SK-N-SH (cell line): ENCODE data around the gene PTPN12. TPM values are rescaled to one million over a fixed set of nuclear protein-coding genes. Genes with fewer than 3 reads are reported as not detected.
A peak's percentile ranks its signal among the peaks of the same experiment; 100 is the strongest.

Experiments
- CTCF ChIA-PET: fragments of 300-600, 350-600 bp; formaldehyde crosslinking; extraction: SDS; loops from one replicate; lab custom pipeline; 2021; lab: Yijun Ruan, JAX
- POLR2A ChIA-PET: fragments of 350-600 bp; sonication (Branson Sonifier 250); formaldehyde crosslinking; extraction: SDS; loops from one replicate; lab custom pipeline; 2020; ENCODE audit warnings: antibody characterized with exemption, inconsistent platforms; lab: Yijun Ruan, JAX
- DNase-seq: peaks from one replicate; pipeline ENCODE4 v3.0.0; 2012
- H2AFZ ChIP-seq: fragments of 200-600 bp; sonication (generic); 2 replicates; pipeline ENCODE4 v1.8.1; 2016; ENCODE audit warnings: antibody characterized with exemption, mild to moderate bottlenecking, low read depth
- H3F3A ChIP-seq: fragments of 200-600 bp; sonication (generic); replicated peaks from 2 replicates; pipeline ENCODE3; 2016; ENCODE audit warnings: antibody characterized with exemption, mild to moderate bottlenecking; ENCODE audit not compliant: insufficient read depth
- H3K27ac ChIP-seq, 2 experiments: fragments of 200-500 bp in 1 of 2; fragments of 200-600 bp in 1 of 2; sonication (Bioruptor generic) in 1 of 2; sonication (generic), shearing (Covaris generic) in 1 of 2; 2 replicates each; pipeline versions ENCODE4 v1.5.1 to v1.6.1; 2014 to 2016; ENCODE audit warnings: low read depth in 2 of 2, inconsistent platforms in 1 of 2, low read length in 1 of 2, mild to moderate bottlenecking in 1 of 2, mixed read lengths in 1 of 2
- H3K27me3 ChIP-seq: fragments of 200-600 bp; sonication (generic), shearing (Covaris generic); 2 replicates; pipeline ENCODE4 v1.6.1; 2016; ENCODE audit warnings: mixed run types; ENCODE audit not compliant: insufficient read depth
- H3K36me3 ChIP-seq, 2 experiments: fragments of 200-500 bp in 1 of 2; fragments of 200-600 bp in 1 of 2; sonication (Bioruptor generic) in 1 of 2; sonication (generic) in 1 of 2; replicated peaks in 1 of 2; 2 replicates each; pipeline versions ENCODE3 to v1.5.1; 2014 to 2016; ENCODE audit warnings: low read length in 1 of 2, mild to moderate bottlenecking in 1 of 2; ENCODE audit not compliant: insufficient read depth in 2 of 2, control insufficient read depth in 1 of 2
- H3K4me1 ChIP-seq, 2 experiments: fragments of 200-500 bp in 1 of 2; fragments of 200-600 bp in 1 of 2; sonication (Bioruptor generic) in 1 of 2; sonication (generic), shearing (Covaris generic) in 1 of 2; 2 replicates each; pipeline versions ENCODE4 v1.5.1 to v1.6.1; 2014 to 2016; ENCODE audit warnings: low read depth in 1 of 2, low read length in 1 of 2, mixed run types in 1 of 2; ENCODE audit not compliant: insufficient read depth in 2 of 2, control insufficient read depth in 1 of 2
- H3K4me2 ChIP-seq: fragments of 200-600 bp; sonication (generic), shearing (Covaris generic); 2 replicates; pipeline ENCODE4 v1.6.1; 2017; ENCODE audit warnings: mixed run types
- H3K4me3 ChIP-seq, 2 experiments: fragments of 200-500 bp in 1 of 2; fragments of 200-600 bp in 1 of 2; sonication (Bioruptor generic) in 1 of 2; sonication (generic), shearing (Covaris generic) in 1 of 2; 2 replicates each; pipeline versions ENCODE4 v1.5.1 to v1.8.1; 2014 to 2016; ENCODE audit warnings: low read depth in 2 of 2, inconsistent platforms in 1 of 2, low read length in 1 of 2, mild to moderate bottlenecking in 1 of 2, mixed read lengths in 1 of 2, moderate library complexity in 1 of 2
- H3K79me2 ChIP-seq: fragments of 200-600 bp; sonication (generic); 2 replicates; pipeline ENCODE4 v1.8.1; 2017; ENCODE audit warnings: mild to moderate bottlenecking; ENCODE audit not compliant: insufficient read depth
- H3K9ac ChIP-seq: fragments of 200-600 bp; sonication (generic); 2 replicates; pipeline ENCODE4 v1.6.1; 2017; ENCODE audit warnings: mixed run types
- H3K9me2 ChIP-seq: fragments of 200-600 bp; sonication (generic); 2 replicates; pipeline ENCODE4 v1.6.1; 2017; ENCODE audit warnings: mixed run types
- H3K9me3 ChIP-seq: fragments of 200-600 bp; sonication (generic); 2 replicates; pipeline ENCODE4 v1.6.1; 2017; ENCODE audit warnings: mixed run types, mild to moderate bottlenecking, moderate library complexity
- H4K20me1 ChIP-seq: fragments of 200-600 bp; sonication (generic); 2 replicates; pipeline ENCODE4 v1.6.1; 2017; ENCODE audit warnings: mild to moderate bottlenecking, mixed run types; ENCODE audit not compliant: insufficient read depth
- CTCF ChIP-seq: fragments of 200-600 bp; sonication (generic); IDR thresholded peaks from 2 replicates; pipeline ENCODE4 v1.6.1; 2017; ENCODE audit warnings: antibody characterized with exemption, mild to moderate bottlenecking, moderate library complexity
- EP300 ChIP-seq, 2 experiments: IDR thresholded peaks; 2 replicates each; pipeline versions ENCODE4 v1.4.0 to v1.6.1; 2012; ENCODE audit warnings: borderline replicate concordance in 1 of 2, low read depth in 1 of 2, low read length in 1 of 2
- FOXM1 ChIP-seq: IDR thresholded peaks from 2 replicates; pipeline ENCODE4 v1.4.0; 2012; ENCODE audit warnings: low read depth, mild to moderate bottlenecking
- GATA2 ChIP-seq: sonication (generic); formaldehyde crosslinking; IDR thresholded peaks from 2 replicates; pipeline ENCODE4 v1.5.0; 2020; ENCODE audit warnings: mild to moderate bottlenecking, missing genetic modification reagents
- IRF3 ChIP-seq: fragments of 150-350 bp; IDR thresholded peaks from 2 replicates; pipeline ENCODE4 v1.6.1; 2016; ENCODE audit warnings: mild to moderate bottlenecking, low read depth, low read length
- MXI1 ChIP-seq: IDR thresholded peaks from 2 replicates; pipeline ENCODE4 v1.6.1; 2012; ENCODE audit warnings: mild to moderate bottlenecking, low read depth, low read length, improper control_type of control experiment
- POLR2AphosphoS5 ChIP-seq: IDR thresholded peaks from 2 replicates; pipeline ENCODE4 v1.6.1; 2012; ENCODE audit warnings: low read depth, low read length
- RAD21 ChIP-seq: IDR thresholded peaks from 2 replicates; pipeline ENCODE4 v1.6.1; 2012; ENCODE audit warnings: mild to moderate bottlenecking, low read length
- RCOR1 ChIP-seq: fragments of 150-350 bp; IDR thresholded peaks from 2 replicates; pipeline ENCODE4 v1.6.1; 2017; ENCODE audit warnings: antibody characterized with exemption, low read length
- TAF1 ChIP-seq: IDR thresholded peaks from 2 replicates; pipeline ENCODE4 v1.6.1; 2012; ENCODE audit warnings: low read depth, mild to moderate bottlenecking, low read length, moderate library complexity, borderline replicate concordance
- TCF12 ChIP-seq: IDR thresholded peaks from 2 replicates; pipeline ENCODE4 v1.4.0; 2012
- TEAD4 ChIP-seq: IDR thresholded peaks from 2 replicates; pipeline ENCODE4 v1.4.0; 2012; ENCODE audit warnings: mild to moderate bottlenecking, borderline replicate concordance; ENCODE audit not compliant: insufficient read depth
- ZBTB33 ChIP-seq: IDR thresholded peaks from 2 replicates; pipeline ENCODE4 v1.4.0; 2012; ENCODE audit warnings: low read depth, borderline replicate concordance
- WGBS: methylation state at CpG from one replicate; pipeline ENCODE4 v1.1.6; 2017; ENCODE audit warnings: low lambda C conversion rate; 5-methylcytosine and 5-hydroxymethylcytosine counted together
- polyA plus RNA-seq, 3 experiments: library from polyadenylated mRNA; depleted of rRNA; stranded (reverse); fragments of >200 nt; gene quantifications; 2 replicates each; pipeline ENCODE4 v1.2.3, GENCODE V29; 2012

Gene PTPN12
- polyA plus RNA-seq, 1 of the 3 experiments (the other 2 are of a cell fraction), result 23.3 TPM

- no peak for TF ChIP-seq CTCF
- TF ChIP-seq EP300 (IDR thresholded peaks at IDR 0.05; ENCODE audit: borderline replicate concordance in 1 of 2, low read depth in 1 of 2, low read length in 1 of 2), result no peak
- no peak for TF ChIP-seq RCOR1
- no peak for TF ChIP-seq TAF1
- TF ChIP-seq IRF3, result no peak
- no peak for TF ChIP-seq ZBTB33
- no peak for TF ChIP-seq FOXM1
- TF ChIP-seq, all 33 proteins: peak for 0
These were observed 29.3 kb downstream of the PTPN12 start (continued) for GRCh38 chr7:77566421-77566820.

GRCh38 chr7:77569514-77570232, 32.6 kb downstream of the PTPN12 start:
- peak overlapping the region; percentile 16 to 59; a peak in 2 of 4 replicates for H3K27ac ChIP-seq
- peaks cover 20 to 50% of the 10 kb centered on the region in 2 experiments for H3K36me3 ChIP-seq
- no peak for DNase-seq
- H3K4me1 ChIP-seq, result peaks cover 3 to 30% of the 10 kb centered on the region in 2 experiments; a peak in 3 of 4 replicates
- H4K20me1 ChIP-seq, result peaks cover 44% of the 10 kb centered on the region
- no peaks in the 10 kb centered on the region for H3K9me2 ChIP-seq
- peaks cover 38% of the 10 kb centered on the region for H3F3A ChIP-seq
- H3K27me3 ChIP-seq, result no peaks in the 10 kb centered on the region
- H3K79me2 ChIP-seq, result peaks cover 97% of the 10 kb centered on the region
- WGBS, result 87% methylated on average over 8 of the region's 8 CpGs
- H3K4me2 ChIP-seq, result peak overlapping the region; percentile 35; the same call in 1 of the 2 replicates
- CTCF ChIA-PET, result interaction anchor here (0.8 to 1.0 kb wide), 2 partner anchors 26 to 238 kb away, joined by 3 read pairs; no protein-coding TSS in a partner anchor
- H3K9ac ChIP-seq, result no peak overlapping the region
- no peak overlapping the region for H2AFZ ChIP-seq
- TF ChIP-seq MXI1, result no peak
- TF ChIP-seq GATA2 (CRISPR knock-in tag), result no peak
- TF ChIP-seq IRF3, result no peak
- TF ChIP-seq RAD21, result no peak
- no peak for TF ChIP-seq POLR2AphosphoS5
- no peak for TF ChIP-seq TEAD4
- no peak for TF ChIP-seq TCF12
- H3K4me3 ChIP-seq, result no peak overlapping the region
- POLR2A ChIA-PET, result no interaction called here
- no peaks in the 10 kb centered on the region for H3K9me3 ChIP-seq
